HG03108 (cell line): ENCODE measurements around the gene KLRF2.

Source experiments
- ATAC-seq: cut with Tn5 transposase; IDR thresholded peaks from one replicate; pipeline ENCODE4 v1.9.1; 2021; ENCODE audit warnings: moderate library complexity; ENCODE audit not compliant: unreplicated experiment

The KLRF2 gene

DNA sequence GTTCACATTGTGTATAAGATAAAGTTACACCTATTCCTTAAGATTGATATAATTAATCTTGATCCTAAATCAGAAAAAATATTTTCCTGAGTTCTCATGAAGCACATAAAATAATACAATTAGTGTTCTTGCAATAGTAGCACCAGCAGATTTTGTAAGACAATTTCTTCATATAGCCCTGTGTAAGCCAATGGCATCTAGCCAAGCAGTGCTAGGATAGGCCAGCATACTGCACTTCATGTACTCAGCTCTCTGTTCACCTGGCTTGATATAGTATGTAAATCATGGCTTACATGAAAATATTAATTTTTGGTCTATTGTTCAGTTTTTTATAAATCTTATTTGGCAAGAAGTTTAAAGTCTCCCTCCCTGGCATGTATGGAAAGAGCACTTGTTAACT lies 1.9 kb downstream of the KLRF2 start:
- ATAC-seq: no peak

DNA sequence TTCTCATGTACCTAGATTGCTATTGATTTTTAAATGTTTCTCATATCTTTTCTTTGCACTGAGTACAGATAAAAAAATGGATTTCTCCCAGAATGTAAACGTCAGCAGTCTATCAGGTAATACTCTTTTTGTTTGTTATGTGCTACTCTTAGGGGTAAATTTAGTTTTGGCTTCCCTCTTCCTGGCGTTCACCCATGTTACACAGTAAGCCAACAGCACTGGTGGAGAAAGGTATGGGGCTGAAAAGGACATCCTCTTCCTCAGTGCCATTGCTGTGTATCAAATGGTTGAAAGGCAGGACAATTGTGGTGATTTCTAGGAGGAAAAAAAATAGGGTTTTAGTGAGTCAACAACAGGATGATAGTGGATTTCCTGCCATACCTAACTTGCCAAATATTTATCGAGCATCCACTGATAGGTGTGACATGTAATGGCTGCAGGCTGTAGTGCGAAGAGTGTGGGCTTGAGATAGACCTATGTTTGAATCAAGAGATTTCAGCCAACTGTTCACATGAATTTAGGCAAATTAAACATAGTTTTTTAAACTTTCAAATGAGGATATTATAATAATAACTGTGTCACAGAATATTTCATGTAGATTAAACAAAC lies 7.5 kb downstream of the KLRF2 start:
- no peak for ATAC-seq

DNA sequence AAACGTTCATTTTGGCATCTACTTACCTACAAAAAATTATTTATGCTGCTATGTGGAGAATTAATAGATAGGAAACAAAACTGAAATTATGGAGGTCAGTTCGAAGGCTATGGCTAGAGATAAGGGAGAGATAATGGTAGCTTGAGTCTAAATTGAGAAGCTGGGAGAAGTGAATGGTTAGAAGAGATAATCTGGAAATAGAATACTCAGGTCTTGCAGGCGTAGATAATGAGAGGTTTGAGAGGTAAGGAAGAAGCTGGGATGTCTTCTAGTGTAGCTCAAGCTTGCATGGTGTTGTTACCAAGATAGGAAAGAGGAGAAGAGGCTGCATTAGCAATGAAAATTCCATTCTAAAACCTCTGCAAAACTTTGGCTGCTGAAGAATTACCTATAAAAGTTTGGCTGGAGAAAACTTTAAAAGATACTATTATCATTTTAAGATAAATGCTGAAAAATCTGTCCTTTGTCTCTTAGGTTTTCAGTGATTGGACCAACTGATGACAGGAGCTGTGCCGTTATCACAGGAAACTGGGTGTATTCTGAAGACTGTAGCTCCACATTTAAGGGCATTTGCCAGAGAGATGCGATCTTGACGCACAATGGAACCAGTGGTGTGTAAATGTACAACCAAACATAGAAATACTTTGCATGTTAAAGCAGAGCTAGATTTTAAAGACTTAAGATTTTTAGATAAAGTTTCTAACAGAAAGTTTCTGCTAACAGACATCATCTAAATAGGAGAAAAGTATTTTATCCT lies 14.1 kb downstream of the KLRF2 start:
- ATAC-seq: no peak

DNA sequence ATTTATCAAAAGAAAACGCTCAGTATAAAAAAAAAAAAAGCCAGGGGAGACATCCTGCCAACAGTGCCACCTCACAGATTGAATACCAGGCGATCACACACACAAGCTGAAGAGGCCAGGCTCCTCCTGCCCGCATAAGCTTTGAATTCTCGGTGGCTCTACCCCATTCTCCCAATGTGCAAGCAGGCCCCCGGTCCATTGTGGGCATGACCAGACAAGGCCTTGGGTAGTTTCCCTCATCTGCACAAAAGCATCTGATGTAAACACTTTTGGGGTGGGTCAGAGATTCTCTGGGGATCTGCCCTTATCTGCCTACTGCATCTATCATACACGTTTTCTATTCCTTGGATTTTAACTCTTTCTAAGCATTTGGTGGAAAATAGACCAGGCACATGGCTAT lies 16.2 kb downstream of the KLRF2 start:
- ATAC-seq: no peak

GRCh38 chr12:9899209-9899608 lies 17.9 kb downstream of the KLRF2 start:
- no peak for ATAC-seq

GRCh38 chr12:9900930-9901329 lies 19.6 kb downstream of the KLRF2 start:
- ATAC-seq: no peak

DNA sequence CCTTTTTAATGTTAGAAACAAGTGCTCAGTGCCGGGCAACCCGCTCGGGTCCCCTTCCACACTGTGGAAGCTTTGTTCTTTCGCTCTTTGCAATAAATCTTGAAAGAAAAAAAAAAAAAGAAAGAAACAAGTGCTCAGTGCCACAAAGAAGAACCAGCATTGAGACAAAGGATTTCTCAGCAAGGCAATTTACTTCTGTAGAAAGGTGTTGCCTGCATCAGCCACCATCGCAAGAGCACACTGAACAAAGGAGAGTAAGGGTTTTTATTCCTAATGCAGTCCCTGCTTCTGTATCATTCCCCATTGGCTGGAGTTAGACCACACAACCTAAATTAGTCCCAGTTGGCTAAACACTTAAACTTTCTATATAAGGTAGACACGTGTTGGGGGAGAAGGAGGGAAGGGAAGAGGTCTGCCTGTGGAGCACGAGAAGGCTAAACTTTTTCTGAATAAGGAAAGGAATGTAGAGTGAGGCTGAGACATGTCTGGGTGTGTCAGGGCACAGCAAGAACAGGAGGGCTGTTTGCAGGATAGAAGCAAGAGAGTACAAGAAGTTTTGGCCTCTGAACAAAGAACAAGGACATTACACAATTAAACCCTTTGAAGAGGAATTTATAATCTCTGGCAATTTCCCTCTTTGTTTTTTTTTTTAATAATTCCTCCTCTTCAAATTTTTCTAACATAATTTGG lies 21.4 kb downstream of the KLRF2 start:
- no peak for ATAC-seq

DNA sequence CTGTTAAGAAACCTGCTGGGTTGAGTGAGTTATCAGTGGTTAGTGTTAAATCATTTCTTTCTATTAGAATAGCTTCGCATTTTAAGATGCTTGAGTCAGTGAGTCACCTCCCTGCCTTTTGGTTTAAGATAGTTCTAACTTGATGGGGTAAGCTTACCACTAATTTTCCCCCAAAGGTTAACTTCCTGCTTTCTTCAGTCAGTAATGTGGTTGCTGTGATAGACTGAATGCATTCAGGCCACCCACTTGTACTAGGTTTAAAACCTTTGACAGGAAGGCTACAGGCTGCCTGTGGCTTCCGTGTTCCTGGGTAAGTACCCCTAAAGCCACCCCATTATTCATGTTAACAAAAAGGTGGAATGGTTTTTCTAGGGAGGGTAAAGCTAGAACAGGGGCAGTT lies 25.6 kb downstream of the KLRF2 start:
- ATAC-seq: no peak

GRCh38 chr12:9907769-9908168 lies 26.5 kb downstream of the KLRF2 start:
- ATAC-seq: no peak

GRCh38 chr12:9908350-9908749 lies 27.1 kb downstream of the KLRF2 start:
- ATAC-seq: no peak

DNA sequence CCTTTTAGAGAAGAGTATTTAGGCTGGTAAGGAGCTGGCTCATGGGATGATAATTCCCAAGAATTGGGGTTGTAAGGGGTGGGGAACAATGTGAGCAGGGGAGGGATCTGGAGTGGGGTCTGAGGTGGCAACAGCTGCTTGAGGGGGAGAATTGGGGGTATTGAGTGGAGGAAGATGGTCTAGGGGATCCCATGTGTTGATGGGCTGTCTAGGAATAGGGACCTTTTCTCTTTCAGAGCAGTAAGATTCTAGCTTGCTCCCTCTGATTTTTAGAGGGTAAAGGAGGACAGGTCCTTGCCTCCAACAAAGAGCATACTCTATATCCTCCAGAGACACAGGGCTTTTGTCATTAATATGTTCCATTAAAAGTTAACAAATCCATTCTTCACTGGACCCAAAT lies 28.4 kb downstream of the KLRF2 start:
- no peak for ATAC-seq

DNA sequence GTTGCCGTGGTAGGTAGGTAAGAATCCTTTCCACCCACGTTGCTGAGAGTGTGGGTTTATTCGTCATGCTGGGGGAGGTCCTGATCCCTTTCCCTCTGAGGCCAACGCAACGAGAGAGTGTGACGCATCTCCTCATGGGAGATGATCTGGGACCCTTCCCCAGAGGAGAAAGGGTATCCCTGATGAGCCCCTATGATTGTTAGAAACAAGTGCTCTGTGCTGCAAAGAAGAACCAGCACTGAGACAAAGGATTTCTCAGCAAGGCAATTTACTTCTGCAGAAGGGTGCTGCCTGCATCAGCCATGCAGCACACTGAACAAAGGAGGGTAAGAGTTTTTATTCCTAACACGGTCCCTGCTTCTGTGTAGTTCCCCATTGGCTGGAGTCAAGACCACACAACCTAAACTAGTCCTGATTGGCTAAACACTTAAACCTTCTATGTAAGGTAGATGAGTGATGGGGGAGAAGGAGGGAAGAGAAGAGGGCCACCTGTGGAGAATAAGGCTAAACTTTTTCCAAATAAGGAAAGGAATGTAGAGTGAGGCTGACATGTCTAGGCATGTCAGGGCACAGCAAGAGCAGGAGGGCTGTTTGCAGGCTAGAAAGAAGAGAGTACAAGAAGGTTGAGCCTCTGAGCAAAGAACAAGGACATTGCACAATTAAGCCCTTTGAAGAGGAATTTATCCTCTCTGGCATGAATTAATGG lies 29.6 kb downstream of the KLRF2 start:
- no peak for ATAC-seq

DNA sequence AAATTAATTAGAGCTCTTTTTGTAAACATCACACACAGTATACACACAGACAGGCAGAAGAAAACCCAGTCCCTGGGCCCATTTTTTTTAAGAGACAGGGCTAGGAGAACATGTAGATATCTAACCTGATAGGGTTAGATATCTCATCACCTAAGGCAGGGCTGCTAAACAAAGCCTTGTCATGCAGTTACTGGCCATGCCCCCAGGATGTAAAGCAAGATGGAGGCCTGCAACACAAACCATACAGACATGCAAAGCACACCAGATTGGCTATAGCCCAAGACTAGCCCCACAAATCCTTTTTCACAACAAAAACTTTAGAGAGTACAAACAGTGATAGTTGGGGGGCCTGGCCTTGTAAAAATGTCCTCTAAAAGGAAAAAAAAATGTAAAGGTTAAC lies 30.4 kb downstream of the KLRF2 start:
- ATAC-seq: no peak

- ATAC-seq: no peak
Measured at GRCh38 chr12:9919443-9919842, 38.2 kb downstream of the KLRF2 start.

DNA sequence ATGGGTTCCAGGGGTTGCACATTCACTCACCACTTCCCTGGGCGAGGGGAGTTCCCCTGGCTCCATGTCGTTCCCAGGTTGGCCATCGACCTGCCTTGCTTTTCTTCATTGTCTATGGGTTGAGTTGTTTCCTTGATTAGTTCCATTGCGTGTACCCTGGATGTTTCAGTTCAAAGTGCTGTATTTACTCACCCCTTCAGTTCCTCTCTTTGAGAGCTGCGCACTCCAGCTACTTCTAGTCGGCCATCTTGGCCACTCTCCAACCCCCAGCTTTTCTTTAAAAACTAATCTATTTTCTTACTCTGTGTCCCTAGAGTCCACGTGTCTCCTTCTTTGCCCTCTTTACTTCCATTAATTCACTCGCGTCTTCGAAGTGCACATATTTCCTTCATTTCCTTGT lies 39.2 kb downstream of the KLRF2 start:
- ATAC-seq: no peak

DNA sequence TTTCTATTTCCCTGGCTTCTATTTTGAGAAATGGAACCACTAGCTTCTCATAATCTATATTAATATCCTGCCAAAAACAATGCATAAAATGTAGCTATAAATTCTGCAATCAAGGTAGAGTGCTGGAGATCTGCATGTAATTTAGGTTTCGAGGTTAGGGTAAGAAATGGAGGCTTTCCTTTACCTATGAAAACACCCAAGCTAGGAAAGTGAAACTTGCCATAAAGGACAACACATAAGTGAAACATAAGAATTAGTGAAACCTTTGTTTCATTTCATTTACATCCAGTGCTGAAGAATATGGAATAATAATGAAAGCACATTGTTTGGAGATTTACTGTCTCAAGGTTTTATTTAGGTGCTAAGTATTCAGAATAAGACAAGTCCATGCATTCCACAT lies 41.1 kb downstream of the KLRF2 start:
- no peak for ATAC-seq

GRCh38 chr12:9925705-9926393 lies 44.6 kb downstream of the KLRF2 start:
- no peak for ATAC-seq

DNA sequence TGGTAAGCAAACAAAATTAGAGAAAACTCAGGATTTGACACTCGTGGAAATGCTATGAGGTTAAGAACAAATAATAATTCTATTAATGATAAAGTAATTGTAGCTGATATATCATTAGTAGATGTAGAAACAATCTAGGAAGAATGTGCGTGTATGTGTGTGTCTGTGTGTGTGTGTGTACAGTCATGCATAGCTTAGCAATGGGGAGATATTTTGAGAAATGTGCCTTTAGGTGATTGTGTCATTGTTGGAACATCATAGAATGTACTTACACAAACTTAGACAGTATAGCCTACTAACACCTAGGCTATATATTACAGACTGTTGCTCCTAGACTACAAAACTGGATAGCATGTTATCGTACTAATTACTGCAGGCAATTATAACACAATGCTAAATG lies 45.6 kb downstream of the KLRF2 start:
- no peak for ATAC-seq

DNA sequence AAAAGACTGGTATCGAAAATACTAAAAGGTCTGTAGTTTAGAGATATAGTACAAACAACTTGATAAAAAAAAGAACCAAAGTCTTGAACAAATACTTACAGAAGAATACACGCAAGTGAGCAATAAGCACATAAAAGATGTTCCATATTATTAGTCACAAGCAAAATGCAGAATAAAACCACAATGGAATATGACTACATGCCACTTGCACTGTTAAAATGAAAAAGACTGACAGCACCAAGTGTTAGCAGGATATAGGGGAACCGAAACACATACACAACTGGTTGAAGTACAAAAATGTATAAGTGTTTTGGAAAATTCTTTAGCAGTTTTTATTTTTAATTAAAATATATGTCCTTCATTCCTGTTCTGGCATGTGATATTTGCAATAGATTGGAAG lies 47.3 kb downstream of the KLRF2 start:
- ATAC-seq: no peak

GRCh38 chr12:9931245-9931644 lies 50.0 kb downstream of the KLRF2 start:
- no peak for ATAC-seq

- no peak for ATAC-seq
Measured at GRCh38 chr12:9932270-9932669, 51.0 kb downstream of the KLRF2 start, which contains the start of gene CLEC2A. Gene CLEC2A (minus strand): TSS chr12:9932370. CDS start chr12:9932329, 41 bp downstream.
